Activated T-cell treated with anti-CD3 and anti-CD28 coated beads for 1 hour (primary cell): ENCODE measurements around the gene ACTR2.
"Not testable (repeated sequence)": the region's sequence is repeated elsewhere in the genome, so short reads cannot be mapped to it uniquely, and the experiment has no call there.

ENCODE experiments used
- DNase-seq: peaks from one replicate; pipeline ENCODE4 v3.0.0-alpha.2; 2020; ENCODE audit warnings: low read depth

The ACTR2 gene

GRCh38 chr2:65313126-65313953 lies 85.7 kb downstream of the ACTR2 start:
- DNase-seq, result no peak

DNA sequence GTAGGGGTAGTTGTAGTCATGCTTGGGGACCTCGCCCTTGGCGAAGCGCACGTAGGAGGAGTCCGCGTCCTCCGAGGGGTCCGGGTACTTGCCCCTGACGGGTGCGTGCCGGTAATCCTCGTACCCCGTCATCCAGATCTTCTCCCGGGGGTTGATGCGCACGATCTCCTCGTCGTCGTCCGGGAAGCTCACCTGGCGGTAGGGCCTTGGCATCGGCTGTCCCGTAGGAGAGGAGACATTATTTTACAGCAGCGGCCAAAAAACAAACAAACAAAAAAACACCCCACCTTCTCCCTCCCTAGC lies 86.3 kb downstream of the ACTR2 start:
- DNase-seq, result no peak

DNA sequence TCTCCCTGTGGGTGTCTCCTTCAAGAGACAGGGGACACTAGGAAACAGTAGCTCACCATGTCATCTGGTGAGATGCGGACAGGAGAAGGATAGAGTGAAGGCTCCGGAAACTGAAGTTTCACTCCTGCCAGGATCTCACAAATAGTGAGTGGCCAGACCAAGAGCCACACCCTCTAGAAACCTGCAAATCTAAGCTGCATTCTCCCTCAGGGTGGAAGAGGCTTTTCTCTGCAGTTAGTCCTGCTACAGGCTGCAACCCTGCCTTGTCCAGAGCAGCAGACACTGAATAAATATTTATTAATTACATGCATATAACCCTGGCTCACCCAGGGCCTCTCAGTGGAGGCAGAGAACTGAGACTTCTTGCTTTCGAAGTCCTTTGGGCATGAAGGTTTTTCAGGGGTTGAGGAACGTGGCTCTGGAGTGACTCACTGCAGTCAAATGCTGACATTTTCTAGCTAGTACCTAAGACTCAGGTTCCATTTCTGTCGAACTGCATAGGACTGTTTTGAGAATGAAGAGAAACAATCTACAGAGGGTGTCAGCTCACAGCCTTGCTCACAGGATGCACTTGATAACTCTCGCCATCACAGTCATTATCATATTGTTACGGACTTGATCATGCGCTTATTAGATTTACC lies 87.3 kb downstream of the ACTR2 start:
- no peak for DNase-seq

DNA sequence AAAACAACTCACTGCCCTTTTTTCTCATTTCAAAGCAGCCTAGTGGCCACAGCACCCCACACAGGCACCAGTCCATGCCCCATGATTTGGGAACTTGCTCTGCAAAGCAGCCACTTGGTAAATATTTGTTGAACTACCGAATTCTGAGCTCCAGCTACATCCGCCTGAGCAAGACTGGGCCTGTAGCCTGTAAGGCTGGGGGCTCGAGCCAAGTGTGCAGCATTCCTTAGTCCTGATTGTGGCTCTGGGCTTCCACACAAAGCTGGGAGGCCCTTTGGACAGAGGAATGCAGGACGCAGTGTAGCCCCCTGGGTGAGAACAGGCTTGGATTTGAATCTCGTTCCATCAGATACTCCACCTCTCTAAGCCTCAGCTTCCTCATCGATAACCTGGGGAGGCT lies 88.4 kb downstream of the ACTR2 start:
- no peak for DNase-seq

DNA sequence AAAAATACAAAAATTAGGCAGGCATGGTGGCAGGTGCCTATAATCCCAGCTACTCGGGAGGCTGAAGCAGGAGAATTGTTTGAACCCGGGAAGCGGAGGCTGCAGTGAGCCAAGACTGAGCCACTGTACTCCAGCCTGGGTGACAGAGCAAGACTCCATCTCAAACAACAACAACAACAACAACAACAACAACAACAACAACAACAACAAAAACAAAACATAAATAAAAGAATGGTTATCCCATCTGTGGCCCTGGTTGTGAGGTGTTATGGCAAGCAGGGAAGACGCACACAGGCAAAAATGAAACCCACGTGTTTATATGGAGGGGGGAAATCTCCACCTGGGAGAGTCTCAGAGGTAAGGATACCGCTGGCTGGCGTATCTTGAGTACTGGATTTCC lies 89.7 kb downstream of the ACTR2 start:
- not testable (repeated sequence) for DNase-seq

DNA sequence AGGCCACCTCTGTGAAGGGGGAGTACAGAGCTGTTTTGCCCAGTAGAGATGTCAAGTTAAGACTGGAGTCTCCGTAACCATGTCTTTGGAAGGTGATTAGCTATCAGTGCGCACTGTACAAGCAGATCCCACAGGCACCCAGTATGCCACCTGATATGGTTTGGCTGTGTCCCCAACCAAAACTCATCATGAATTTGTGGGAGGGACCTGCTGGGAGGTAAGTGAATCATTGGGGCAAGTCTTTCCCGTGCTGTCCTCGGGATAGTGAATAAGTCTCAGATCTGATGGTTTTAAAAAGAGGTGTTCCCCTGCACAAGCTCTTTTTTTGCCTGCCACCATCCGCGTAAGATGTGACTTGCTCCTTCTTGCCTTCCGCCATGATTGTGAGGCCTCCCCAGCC lies 90.2 kb downstream of the ACTR2 start:
- DNase-seq, result no peak

- DNase-seq, result no peak
Measured at GRCh38 chr2:65319072-65319673, 91.5 kb downstream of the ACTR2 start.

GRCh38 chr2:65319674-65320041 lies 92.0 kb downstream of the ACTR2 start:
- no peak for DNase-seq

DNA sequence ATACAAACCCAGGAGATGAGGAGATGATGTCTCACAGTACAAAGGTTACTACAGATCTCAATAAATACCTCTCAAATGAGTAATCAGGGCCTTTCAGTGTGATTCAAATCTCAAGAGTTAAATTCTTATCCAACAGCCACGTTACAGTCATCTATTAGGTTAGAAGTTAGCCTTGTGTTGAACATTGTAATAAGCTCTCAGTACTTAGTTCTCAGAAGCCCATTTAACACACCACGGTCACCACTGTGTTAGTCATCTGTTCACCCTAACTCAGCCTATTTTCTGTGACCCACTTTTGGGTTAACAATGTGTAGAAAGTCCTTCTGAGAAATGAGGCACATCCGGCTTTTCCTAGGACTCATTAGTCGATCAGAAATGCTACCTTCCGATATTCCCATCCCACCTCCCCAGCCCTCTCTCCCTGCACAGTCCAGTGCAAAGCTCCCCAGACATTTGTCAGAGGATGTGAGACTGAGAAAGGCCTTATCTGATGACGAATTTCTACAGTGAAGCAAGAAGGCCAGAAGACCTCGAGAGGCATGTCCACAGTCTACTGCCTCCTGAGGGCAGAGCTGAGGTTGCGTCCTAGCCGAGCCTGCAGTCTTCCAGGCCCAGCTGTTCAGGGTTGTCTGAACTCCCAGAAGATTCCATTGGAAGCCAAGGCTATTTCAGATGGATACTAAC lies 92.6 kb downstream of the ACTR2 start:
- no peak for DNase-seq
